GM12878 (cell line): ENCODE data around the gene NRM. TPM values are rescaled to one million over a fixed set of nuclear protein-coding genes. Genes with fewer than 3 reads are reported as not detected.

Experiments
- BHLHE40 ChIP-seq, 2 experiments: fragments of 450-650 bp in 1 of 2; IDR thresholded peaks; 2 replicates each; pipeline ENCODE4 v1.6.1; 2011 to 2017; ENCODE audit warnings: low read depth in 2 of 2, borderline replicate concordance in 1 of 2, improper control_type of control experiment in 1 of 2, low read length in 1 of 2, mild to moderate bottlenecking in 1 of 2
- CHD2 ChIP-seq: IDR thresholded peaks from 2 replicates; pipeline ENCODE4 v1.6.1; 2011; ENCODE audit warnings: low read depth, low read length, improper control_type of control experiment, borderline replicate concordance
- E2F8 ChIP-seq: fragments of 450-650 bp; IDR thresholded peaks from 2 replicates; pipeline ENCODE4 v1.6.1; 2018; ENCODE audit warnings: mild to moderate bottlenecking, low read depth, moderate library complexity; ENCODE audit not compliant: partially characterized antibody
- IKZF2 ChIP-seq, 2 experiments: fragments of 450-650 bp; IDR thresholded peaks; 2 replicates each; pipeline ENCODE4 v1.6.1; 2017; ENCODE audit warnings: mild to moderate bottlenecking in 2 of 2, moderate library complexity in 2 of 2
- JUND ChIP-seq: IDR thresholded peaks from 2 replicates; pipeline ENCODE4 v1.6.1; 2012; ENCODE audit warnings: low read depth, mild to moderate bottlenecking, low read length, improper control_type of control experiment, moderate library complexity
- MXI1 ChIP-seq: fragments of 150-350 bp; IDR thresholded peaks from 2 replicates; pipeline ENCODE4 v1.6.1; 2011; ENCODE audit warnings: low read depth, mild to moderate bottlenecking, inconsistent platforms, low read length, improper control_type of control experiment
- NR2F1 ChIP-seq: fragments of 450-650 bp; conservative IDR thresholded peaks from 2 replicates; pipeline ENCODE4 v1.6.1; 2017; ENCODE audit warnings: mild to moderate bottlenecking
- PKNOX1 ChIP-seq: fragments of 450-650 bp; IDR thresholded peaks from 2 replicates; pipeline ENCODE4 v1.6.1; 2016; ENCODE audit warnings: mild to moderate bottlenecking
- POLR2A ChIP-seq: IDR thresholded peaks from 2 replicates; pipeline ENCODE4 v1.6.1; 2011; ENCODE audit warnings: low read depth, mild to moderate bottlenecking, low read length
- RB1 ChIP-seq: fragments of 450-650 bp; formaldehyde crosslinking; IDR thresholded peaks from 2 replicates; pipeline ENCODE4 v1.6.1; 2017; ENCODE audit warnings: mild to moderate bottlenecking, borderline replicate concordance
- RELB ChIP-seq: fragments of 450-650 bp; IDR thresholded peaks from 2 replicates; pipeline ENCODE4 v1.6.1; 2017; ENCODE audit warnings: low read depth, mild to moderate bottlenecking, moderate library complexity
- REST ChIP-seq: IDR thresholded peaks from 2 replicates; pipeline ENCODE4 v1.6.1; 2012; ENCODE audit warnings: mild to moderate bottlenecking, low read depth, low read length
- SIN3A ChIP-seq: IDR thresholded peaks from 2 replicates; pipeline ENCODE4 v1.6.1; 2012; ENCODE audit warnings: low read depth, low read length, improper control_type of control experiment
- SMAD5 ChIP-seq: IDR thresholded peaks from 2 replicates; pipeline ENCODE4 v1.6.1; 2016; ENCODE audit warnings: antibody characterized with exemption, low read depth
- polyA plus RNA-seq, 11 experiments: library from polyadenylated mRNA; depleted of rRNA in 4 of 11; unstranded in 6 of 11; stranded (reverse) in 5 of 11; fragments of >200 nt; fragmentation: Nextera tagmentation in 4 of 11; fragmentation: Illumina TruSeq in 1 of 11; extraction: Ambion mirVana in 4 of 11; extraction: Trizol in 1 of 11; gene quantifications; 1 replicate in 1 of 11; 2 replicates in 10 of 11; pipeline versions ENCODE4 v1.2.1 to v1.2.3, GENCODE V29; 2011 to 2016; ENCODE audit warnings: inconsistent platforms in 2 of 11, missing spikeins in 2 of 11, low read depth in 1 of 11
- total RNA-seq, 4 experiments: library from RNA; depleted of rRNA in 3 of 4; stranded (reverse); fragments of >200 nt in 3 of 4; fragmentation: Illumina TruSeq in 1 of 4; extraction: Trizol in 1 of 4; gene quantifications; 2 replicates each; pipeline versions ENCODE4 v1.2.1 to v1.2.3, GENCODE V29; 2013 to 2021

Gene NRM
- total and polyA plus RNA-seq, 10 of the 15 experiments (the other 5 are each of a cell fraction or from before 2014, with no cell fraction given) = 15.4 to 46.7 (median 29.0) TPM

- TF ChIP-seq RELB = peak; percentile 93
- TF ChIP-seq PKNOX1 = peak; percentile 56; the same call in 1 of the 2 replicates
- no peak for TF ChIP-seq REST
- no peak for TF ChIP-seq SMAD5
- peak; percentile 60 to 82; a peak in 2 of 4 replicates for TF ChIP-seq BHLHE40 (IDR thresholded peaks at IDR 0.05; ENCODE audit: borderline replicate concordance in 1 of 2, low read depth in 2 of 2, low read length in 1 of 2)
- 0 out of 2 replicates have a peak, but pooled peaks have one; percentile 7 for TF ChIP-seq SIN3A
- TF ChIP-seq POLR2A = peak; percentile 74
- TF ChIP-seq IKZF2 (IDR thresholded peaks at IDR 0.05) = peak; percentile 96 to 97
- TF ChIP-seq NR2F1 = 0 out of 2 replicates have a peak, but pooled peaks have one; percentile 27
- peak; percentile 21 for TF ChIP-seq E2F8
- peak; percentile 8; the same call in 1 of the 2 replicates for TF ChIP-seq RB1
- peak; percentile 42 for TF ChIP-seq MXI1
- no peak for TF ChIP-seq JUND
- TF ChIP-seq CHD2 = peak; percentile 17; the same call in 1 of the 2 replicates
- TF ChIP-seq, all 136 proteins: peak for 30
Observed at GRCh38 chr6:30690403-30691207, at the start of gene NRM (continued).
